H4 (cell line): ENCODE measurements around the gene MTMR3. TPM values are rescaled to one million over a fixed set of nuclear protein-coding genes. Genes with fewer than 3 reads are reported as not detected.

Experiments used
- DNase-seq: peaks from one replicate; pipeline ENCODE4 v3.0.0-alpha.2; 2015; ENCODE audit warnings: low spot score
- total RNA-seq: library from RNA; depleted of rRNA; stranded (reverse); fragments of >200 nt; shearing (Covaris generic); gene quantifications from 2 replicates; pipeline ENCODE4 v1.2.3, GENCODE V29; 2014

Gene MTMR3
- total RNA-seq, 1 experiment from 2014 or later: 5.7 TPM

DNA sequence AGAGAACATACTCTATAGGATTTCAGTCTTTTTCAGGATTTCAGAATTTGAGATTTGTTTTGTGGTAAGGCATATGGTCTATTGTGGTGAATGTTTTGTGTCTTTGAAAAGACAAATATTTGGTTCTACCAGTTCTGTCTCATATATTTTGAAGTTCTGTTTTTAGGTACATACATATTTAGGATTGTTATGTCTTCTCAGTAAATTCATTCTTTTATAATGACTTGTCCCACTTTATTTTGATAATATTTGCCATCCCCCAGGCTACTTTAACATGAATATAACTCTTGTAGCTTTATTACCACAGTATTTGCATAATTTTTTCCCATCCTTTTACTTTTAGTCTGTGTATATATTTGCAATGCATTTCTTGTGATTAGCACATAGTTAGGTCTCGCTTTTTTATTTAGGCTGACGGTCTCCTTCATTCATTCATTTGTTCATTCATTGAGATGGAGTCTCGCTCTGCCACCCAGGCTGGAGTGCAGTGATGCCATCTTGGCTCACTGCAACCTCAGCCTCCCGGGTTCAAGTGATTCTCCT, 32.1 kb downstream of the MTMR3 start:
- no peak for DNase-seq

GRCh38 chr22:29916007-29916544, 33.1 kb downstream of the MTMR3 start:
- DNase-seq: peak; percentile 30

GRCh38 chr22:29917052-29917902, 34.3 kb downstream of the MTMR3 start:
- DNase-seq: no peak

DNA sequence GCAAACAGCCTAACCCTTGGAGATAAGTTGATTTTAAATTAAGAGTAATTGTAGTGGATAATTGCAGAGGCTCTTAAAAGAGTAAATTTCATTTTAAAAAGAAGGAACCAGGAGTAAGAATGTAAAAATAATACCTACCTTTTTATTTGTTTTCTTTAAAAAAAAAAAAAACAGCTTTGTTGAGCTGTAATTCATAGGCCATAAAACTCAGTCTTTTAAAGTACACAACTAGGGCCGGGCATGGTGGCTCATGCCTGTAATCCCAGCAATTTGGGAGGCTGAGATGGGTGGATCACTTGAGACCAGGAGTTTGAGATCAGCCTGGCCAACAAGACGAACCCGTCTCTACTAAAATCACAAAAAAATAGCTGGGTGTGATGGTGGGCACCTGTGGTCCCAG, 42.4 kb downstream of the MTMR3 start:
- DNase-seq: no peak

GRCh38 chr22:29926057-29926456, 43.1 kb downstream of the MTMR3 start:
- no peak for DNase-seq

GRCh38 chr22:29932136-29932535, 49.2 kb downstream of the MTMR3 start:
- no peak for DNase-seq

DNA sequence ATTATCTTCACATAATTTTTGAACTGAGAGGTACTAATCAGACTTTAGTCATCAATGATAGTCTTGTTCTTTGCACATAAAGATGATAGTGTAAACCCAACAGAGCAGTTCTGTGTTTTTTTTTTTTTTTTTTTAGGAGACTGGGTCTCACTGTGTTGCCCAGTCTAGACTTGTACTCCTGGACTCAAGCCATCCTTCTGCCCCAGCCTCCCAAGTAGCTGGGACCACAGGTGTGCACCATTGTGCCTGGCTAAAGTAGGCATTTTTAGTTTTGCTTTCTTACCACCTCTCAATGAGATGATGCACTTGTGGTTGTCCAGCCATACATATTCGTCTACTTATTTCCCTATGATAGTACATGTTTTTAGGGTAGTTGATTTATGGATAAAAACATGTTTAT, 50.6 kb downstream of the MTMR3 start:
- no peak for DNase-seq

DNA sequence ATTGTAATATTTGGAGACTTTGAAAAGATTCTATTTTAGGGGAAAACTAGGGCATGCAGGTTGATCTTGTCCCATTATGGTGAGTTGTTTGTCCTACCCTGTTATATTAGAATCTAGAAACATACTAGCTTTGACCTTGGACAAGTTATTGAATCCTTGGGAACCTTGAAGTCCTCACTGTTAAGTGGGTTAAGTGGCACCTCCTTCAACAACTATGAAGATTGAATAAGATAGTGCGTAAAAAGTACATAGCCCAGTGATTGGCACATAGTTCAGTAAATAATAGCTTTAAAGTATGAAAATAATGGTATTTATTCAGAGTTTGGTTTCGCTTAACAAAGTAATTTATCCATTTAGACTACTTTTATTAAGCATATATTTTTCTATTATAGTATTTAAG, 51.6 kb downstream of the MTMR3 start:
- no peak for DNase-seq

DNA sequence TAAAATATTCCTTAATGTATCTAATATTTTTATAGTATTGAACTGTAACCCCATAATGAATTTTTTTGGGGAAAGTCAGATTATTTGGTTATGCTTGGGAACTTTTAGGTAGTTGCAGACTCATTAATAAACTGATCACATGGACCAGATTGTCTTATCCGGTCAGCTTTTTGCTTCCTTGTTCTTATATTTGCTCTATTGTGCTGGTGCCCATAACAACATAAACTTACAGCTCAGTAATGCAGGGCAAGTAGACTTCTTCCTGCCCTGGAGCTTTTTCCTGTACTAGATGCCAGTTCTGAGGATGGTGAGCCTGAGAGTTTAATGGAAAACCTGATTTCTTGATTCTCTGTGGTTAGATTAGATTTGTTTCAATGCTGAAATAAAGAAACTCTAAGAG, 53.2 kb downstream of the MTMR3 start:
- DNase-seq: no peak

DNA sequence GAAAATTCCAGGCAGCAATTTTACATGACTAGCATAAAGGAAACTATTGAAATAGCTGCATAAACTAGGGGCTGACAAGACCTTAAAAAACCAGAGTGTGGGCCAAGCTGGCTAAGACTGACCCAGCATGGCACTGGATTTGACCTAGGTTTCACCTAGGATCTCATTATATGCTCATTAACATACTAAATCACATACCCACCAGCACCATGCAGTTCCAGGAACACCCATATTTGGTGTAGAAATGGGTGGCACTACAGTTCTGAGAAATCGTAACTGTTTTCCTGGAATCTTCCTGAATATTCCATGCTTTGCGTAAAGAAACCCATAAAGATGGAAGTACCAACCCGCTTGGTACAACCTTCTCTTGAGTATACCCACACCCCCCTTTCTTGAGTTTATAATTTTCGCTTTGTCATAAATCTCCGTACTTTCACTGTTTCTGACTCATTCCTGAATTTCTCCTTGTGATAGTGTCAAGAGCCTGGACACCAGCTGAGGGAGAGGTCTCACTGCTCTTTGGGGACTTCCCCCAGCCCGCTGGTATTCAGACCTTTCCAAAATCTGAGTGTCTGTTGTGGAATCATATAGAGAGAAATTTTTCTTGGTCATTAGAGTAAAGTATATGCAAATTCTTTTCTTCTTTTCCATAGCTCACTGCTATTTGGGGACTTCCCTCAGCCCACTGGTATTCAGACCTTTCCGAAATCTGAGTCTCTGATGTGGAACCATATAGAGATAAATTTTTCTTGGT, 55.1 kb downstream of the MTMR3 start:
- no peak for DNase-seq

- no peak for DNase-seq
Observed at GRCh38 chr22:29940526-29940925, 57.6 kb downstream of the MTMR3 start.

- no peak for DNase-seq
Observed at GRCh38 chr22:29944339-29944738, 61.4 kb downstream of the MTMR3 start.

DNA sequence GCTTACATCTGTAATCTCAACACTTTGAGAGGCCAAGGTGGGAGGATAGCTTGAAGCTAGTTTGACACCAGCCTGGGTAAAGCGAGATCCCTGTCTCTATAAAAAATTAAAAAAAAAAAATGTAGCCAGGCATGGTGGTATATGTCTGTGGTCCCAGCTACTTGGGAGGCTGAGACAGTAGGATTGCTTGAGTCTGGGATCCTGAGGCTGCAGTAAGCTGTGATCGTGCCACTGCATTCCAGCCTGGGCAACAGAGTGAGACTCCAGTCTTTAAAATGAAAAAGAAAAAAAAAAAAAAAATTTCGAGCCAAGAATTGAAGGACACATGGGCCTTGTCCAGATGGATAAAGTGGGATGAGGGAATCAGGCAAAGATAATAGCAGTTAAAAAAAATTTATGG, 62.5 kb downstream of the MTMR3 start:
- DNase-seq: no peak

DNA sequence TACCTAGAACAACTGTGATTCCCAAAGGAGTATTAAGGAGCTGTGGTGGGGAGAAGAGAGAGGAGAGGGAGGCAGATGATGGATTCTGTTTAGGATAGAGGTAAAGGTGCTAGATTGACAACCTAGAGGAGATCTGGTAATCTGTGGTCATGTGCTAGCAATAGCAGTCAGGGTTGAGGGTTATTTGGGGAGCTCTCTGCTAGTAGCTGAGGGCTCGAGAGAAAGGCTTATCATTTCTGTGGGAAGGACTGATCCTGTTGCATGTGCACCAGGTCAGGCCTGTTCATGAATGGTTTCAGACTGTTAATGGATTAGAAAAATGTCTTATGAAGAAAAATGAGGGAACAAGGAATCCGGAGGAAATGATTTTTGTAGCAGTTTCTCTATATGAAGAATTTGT, 63.2 kb downstream of the MTMR3 start:
- no peak for DNase-seq

DNA sequence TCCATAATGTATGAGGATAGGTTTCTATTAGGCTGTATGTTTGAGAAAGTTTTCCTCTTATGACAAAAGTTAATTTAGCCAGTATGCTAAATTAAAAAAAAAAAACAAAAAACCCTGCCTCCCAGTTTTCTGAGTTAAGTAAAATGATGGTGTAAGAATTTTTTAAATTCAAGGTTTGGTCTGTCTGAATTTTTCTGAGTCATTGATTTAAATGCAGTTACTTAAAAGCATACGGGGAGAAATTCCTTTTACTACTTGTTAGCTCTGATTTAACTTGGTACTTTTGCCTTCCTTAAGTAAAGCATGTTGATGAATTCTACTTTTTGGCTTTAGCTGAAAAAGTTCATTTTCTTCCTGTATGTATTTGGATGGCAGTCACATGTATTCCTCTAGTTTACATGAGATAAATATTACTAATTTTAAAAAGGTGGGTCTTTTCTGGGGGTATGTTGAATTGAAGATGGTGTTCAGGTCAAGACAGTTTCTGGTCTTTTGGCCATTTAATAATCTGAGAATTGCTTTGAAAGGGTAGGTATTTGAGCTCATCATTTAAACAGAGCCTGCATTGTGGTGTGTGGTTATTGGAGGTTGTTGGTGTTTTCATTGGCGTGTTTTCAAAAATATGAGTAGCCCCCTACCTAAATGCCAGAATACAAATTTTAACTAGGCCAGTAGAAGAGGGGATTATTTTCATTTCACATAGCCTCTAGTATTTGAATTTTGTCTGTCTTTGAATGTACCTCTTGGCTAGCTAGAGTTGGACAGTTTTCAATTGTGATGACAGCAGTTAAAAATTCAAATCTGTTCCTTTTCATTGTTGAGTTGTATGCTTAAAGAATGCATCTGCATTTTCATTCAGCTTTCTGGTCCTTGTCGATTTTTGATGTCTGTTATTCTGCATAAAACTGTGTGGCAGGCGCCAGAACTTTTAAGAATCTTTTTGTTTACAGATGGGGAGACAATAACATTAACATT, 64.7 kb downstream of the MTMR3 start:
- no peak for DNase-seq

- no peak for DNase-seq
Observed at GRCh38 chr22:29948385-29948769, 65.4 kb downstream of the MTMR3 start.

- no peak for DNase-seq
Observed at GRCh38 chr22:29949872-29950271, 66.9 kb downstream of the MTMR3 start.

DNA sequence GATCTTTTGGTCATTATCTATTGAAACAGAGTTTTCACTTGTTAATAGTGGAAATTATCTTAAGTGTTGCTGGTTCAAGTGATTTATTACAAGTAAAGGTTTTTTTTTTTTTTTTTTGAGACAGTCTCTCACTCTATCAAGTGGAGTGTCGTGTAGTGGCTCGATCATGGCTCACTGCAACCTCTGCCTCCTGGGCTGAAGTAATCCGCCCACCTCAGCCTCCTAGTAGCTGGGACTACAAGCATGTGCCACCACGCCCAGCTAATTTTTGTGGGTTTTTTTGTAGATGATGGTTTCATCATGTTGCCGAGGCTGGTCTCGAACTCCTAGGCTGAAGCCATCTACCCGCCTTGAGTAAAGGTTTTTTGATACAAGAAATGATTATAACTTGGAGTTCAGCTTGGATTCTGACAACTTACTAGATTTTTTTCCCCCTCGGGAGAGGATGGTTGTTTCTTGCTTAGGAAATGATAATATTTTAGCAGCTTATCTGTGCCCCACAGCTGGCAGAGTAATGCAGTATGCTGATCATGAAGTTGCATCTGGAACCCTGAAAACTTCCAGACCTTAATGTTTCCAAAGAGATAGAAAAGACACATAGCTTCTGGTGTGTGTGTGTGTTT, 68.9 kb downstream of the MTMR3 start:
- DNase-seq: no peak

- no peak for DNase-seq
Observed at GRCh38 chr22:29954203-29954855, 71.4 kb downstream of the MTMR3 start.

- DNase-seq: no peak
Observed at GRCh38 chr22:29956680-29957079, 73.7 kb downstream of the MTMR3 start.
